CD4-positive, alpha-beta T cell (primary cell): Measurements from ENCODE around the gene SERPIND1. TPM values are rescaled to one million over a fixed set of nuclear protein-coding genes. Genes with fewer than 3 reads are reported as not detected.

Experiments used
- ATAC-seq: fragments of 200-7000 bp; cut with Tn5 transposase; one replicate; pipeline ENCODE4 v1.10.0; 2022; ENCODE audit warnings: mild to moderate bottlenecking; ENCODE audit not compliant: poor library complexity
- CTCF ChIA-PET: fragments of 350-600 bp; sonication (Branson Sonifier 250); formaldehyde crosslinking; loops from one replicate; lab custom pipeline; 2021; ENCODE audit warnings: antibody characterized with exemption, inconsistent platforms; lab: Charles Lee
- POLR2A ChIA-PET: fragments of 350-600 bp; sonication (Branson Sonifier 250); formaldehyde crosslinking; loops from one replicate; lab custom pipeline; 2021; ENCODE audit warnings: antibody characterized with exemption, inconsistent platforms; lab: Charles Lee
- DNase-seq, 14 experiments: peaks; one replicate each; pipeline ENCODE4 v3.0.0-alpha.2; 2013 to 2020; ENCODE audit warnings: mixed read lengths in 2 of 14
- H3K27ac ChIP-seq, 2 donors: one replicate each; pipeline versions ENCODE4 v1.5.1 to v1.7.0; 2013; ENCODE audit warnings: low read length in 2 of 2, low read depth in 1 of 2, mild to moderate bottlenecking in 1 of 2
- H3K27me3 ChIP-seq, 2 experiments: 1 replicate in 1 of 2; 2 replicates in 1 of 2; pipeline versions ENCODE4 v1.6.1 to v1.7.0; 2013; ENCODE audit warnings: low read length in 2 of 2, control low read depth in 1 of 2, mild to moderate bottlenecking in 1 of 2, moderate library complexity in 1 of 2; ENCODE audit not compliant: insufficient read depth in 2 of 2, control insufficient read depth in 1 of 2
- H3K36me3 ChIP-seq: one replicate; pipeline ENCODE4 v1.6.1; 2013; ENCODE audit warnings: low read length, control low read depth; ENCODE audit not compliant: insufficient read depth
- H3K4me1 ChIP-seq: one replicate; pipeline ENCODE4 v1.6.1; 2013; ENCODE audit warnings: low read length, control low read depth; ENCODE audit not compliant: insufficient read depth
- H3K4me3 ChIP-seq: one replicate; pipeline ENCODE4 v1.5.1; 2013; ENCODE audit warnings: mild to moderate bottlenecking, low read length, moderate library complexity
- H3K9me3 ChIP-seq, 2 experiments: 1 replicate in 1 of 2; 2 replicates in 1 of 2; pipeline versions ENCODE4 v1.6.1 to v1.7.0; 2013; ENCODE audit warnings: low read length in 2 of 2, mild to moderate bottlenecking in 2 of 2, control low read depth in 1 of 2, moderate library complexity in 1 of 2; ENCODE audit not compliant: control insufficient read depth in 1 of 2, insufficient read depth in 1 of 2
- H3K27ac Mint-ChIP-seq: one replicate; pipeline ENCODE4 v1.8.0; 2020; ENCODE audit warnings: mixed read lengths
- H3K27me3 Mint-ChIP-seq: one replicate; pipeline ENCODE4 v1.8.0; 2021; ENCODE audit warnings: mixed read lengths
- H3K36me3 Mint-ChIP-seq: one replicate; pipeline ENCODE4 v1.8.0; 2021; ENCODE audit warnings: low read depth, mixed read lengths
- H3K4me1 Mint-ChIP-seq: one replicate; pipeline ENCODE4 v1.8.0; 2021; ENCODE audit warnings: low read depth, mixed read lengths
- H3K4me3 Mint-ChIP-seq: one replicate; pipeline ENCODE4 v1.8.0; 2020; ENCODE audit warnings: mild to moderate bottlenecking, mixed read lengths
- H3K9me3 Mint-ChIP-seq: one replicate; pipeline ENCODE4 v1.8.0; 2020; ENCODE audit warnings: mixed read lengths
- CTCF ChIP-seq: fragments of 200-600 bp; IDR thresholded peaks from one replicate; pipeline ENCODE4 v1.8.0; 2022; ENCODE audit warnings: antibody characterized with exemption, mild to moderate bottlenecking
- intact Hi-C, 2 experiments: fragments of 100-400 bp; cut with DNase I in 1 of 2; cut with micrococcal nuclease in 1 of 2; formaldehyde crosslinking; loops; one replicate each; pipeline versions ENCODE4 v1.15.1 to v1.9.0; 2023 to 2025; cut with DNase I, micrococcal nuclease
- total RNA-seq, 174 experiments: library from RNA in 2 of 174; stranded (reverse) in 2 of 174; gene quantifications; one replicate each; pipeline ENCODE4 v1.2.3 and lab custom pipeline; 2021 to 2026

The SERPIND1 gene
- total RNA-seq, 2 experiments from 2014 or later: not detected

GRCh38 chr22:20802922-20803553, 29.1 kb downstream of the SERPIND1 start:
- no peak for TF ChIP-seq CTCF
- Histone ChIP-seq H3K36me3 (peaks cover 89% of the 10 kb centered on the region), H3K4me1 (no peaks in the 10 kb centered on the region), H3K4me3 (no peak overlapping the region), H3K9me3 (no peaks in the 10 kb centered on the region), H3K27ac (no peak overlapping the region), H3K27me3 (no peaks in the 10 kb centered on the region)
- H3K4me3 Mint-ChIP-seq: no peak overlapping the region
- no peaks in the 10 kb centered on the region for H3K9me3 Mint-ChIP-seq
- no peak for ATAC-seq
- ChIA-PET POLR2A (no interaction called here), CTCF (no interaction called here)
- peaks cover 95% of the 10 kb centered on the region for H3K36me3 Mint-ChIP-seq
- no peak overlapping the region for H3K27ac Mint-ChIP-seq
- intact Hi-C loops: no loop called here
- DNase-seq: no peak
- H3K4me1 Mint-ChIP-seq: no peaks in the 10 kb centered on the region
- H3K27me3 Mint-ChIP-seq: no peaks in the 10 kb centered on the region

- Mint-ChIP-seq H3K4me3 (no peak overlapping the region), H3K27ac (no peak overlapping the region), H3K4me1 (no peaks in the 10 kb centered on the region), H3K9me3 (no peaks in the 10 kb centered on the region), H3K36me3 (peaks cover 91% of the 10 kb centered on the region), H3K27me3 (no peaks in the 10 kb centered on the region)
- Histone ChIP-seq H3K36me3 (peaks cover 84% of the 10 kb centered on the region), H3K27ac (no peak overlapping the region), H3K27me3 (no peaks in the 10 kb centered on the region), H3K4me3 (no peak overlapping the region), H3K4me1 (no peaks in the 10 kb centered on the region), H3K9me3 (no peaks in the 10 kb centered on the region)
- DNase-seq: peak; percentile 2 to 49 (median 28)
- CTCF ChIA-PET: interaction anchor here (0.5 kb wide), 1 partner anchor 53 kb away, joined by 3 read pairs; no protein-coding TSS in a partner anchor
- POLR2A ChIA-PET: no interaction called here
- peak; percentile 24 for TF ChIP-seq CTCF
- ATAC-seq: no peak
- intact Hi-C loops: no loop called here
Observed at GRCh38 chr22:20803696-20804324, 29.9 kb downstream of the SERPIND1 start.

- no peaks in the 10 kb centered on the region for H3K9me3 ChIP-seq
- no peak for ATAC-seq
- H3K4me1 ChIP-seq: no peaks in the 10 kb centered on the region
- Mint-ChIP-seq H3K27ac (no peak overlapping the region), H3K9me3 (no peaks in the 10 kb centered on the region), H3K36me3 (peaks cover 91% of the 10 kb centered on the region), H3K27me3 (no peaks in the 10 kb centered on the region), H3K4me1 (no peaks in the 10 kb centered on the region), H3K4me3 (no peak overlapping the region)
- TF ChIP-seq CTCF: no peak
- no peak overlapping the region for H3K4me3 ChIP-seq
- CTCF ChIA-PET: interaction anchor here (0.5 kb wide), 1 partner anchor 52 kb away, joined by 3 read pairs; no protein-coding TSS in a partner anchor
- POLR2A ChIA-PET: no interaction called here
- no peaks in the 10 kb centered on the region for H3K27me3 ChIP-seq
- intact Hi-C loops: loop anchor here in 1 of 2 experiments (5.0 kb wide), 1 partner anchor 43 kb away; no protein-coding TSS in a partner anchor
- no peak overlapping the region for H3K27ac ChIP-seq
- peaks cover 82% of the 10 kb centered on the region for H3K36me3 ChIP-seq
- DNase-seq: no peak
Observed at GRCh38 chr22:20804650-20805049, 30.7 kb downstream of the SERPIND1 start.
